ENCODE measurements around the gene ICAM2. TPM values are rescaled to one million over a fixed set of nuclear protein-coding genes. Genes with fewer than 3 reads are reported as not detected.
A peak's percentile ranks its signal among the peaks of the same experiment; 100 is the strongest.

ICAM2 gene
- total RNA-seq, 1 donor = 6.5 TPM

GRCh38 chr17:63988741-63989621 is 31.5 kb downstream of the ICAM2 start:
- Histone ChIP-seq H3K27ac (ENCODE audit: low read depth, low read length) (no peak overlapping the region), H3K4me1 (ENCODE audit: insufficient read depth, low read length) (peaks cover 12% of the 10 kb centered on the region), H3K36me3 (ENCODE audit: insufficient read depth, low read length) (no peaks in the 10 kb centered on the region), H2AFZ (ENCODE audit: low read length) (no peak overlapping the region), H4K20me1 (ENCODE audit: insufficient read depth, low read length) (no peaks in the 10 kb centered on the region), H3K79me2 (ENCODE audit: insufficient read depth, low read length) (no peaks in the 10 kb centered on the region), H3K4me3 (ENCODE audit: insufficient read depth, low read length) (no peak overlapping the region), H3K9me3 (ENCODE audit: low read depth, low read length) (no peaks in the 10 kb centered on the region), H3K27me3 (ENCODE audit: insufficient read depth, low read length) (peaks cover 37% of the 10 kb centered on the region), H3K4me2 (ENCODE audit: insufficient read depth, low read length) (no peak overlapping the region)
- peak; percentile 75 for DNase-seq (ENCODE audit: insufficient read length, low spot score, missing footprints)
- TF ChIP-seq CTCF (IDR thresholded peaks at IDR 0.05; ENCODE audit: extremely low read depth, low read depth, low read length) = no peak

- Histone ChIP-seq H2AFZ (ENCODE audit: low read length) (no peak overlapping the region), H3K79me2 (ENCODE audit: insufficient read depth, low read length) (no peaks in the 10 kb centered on the region), H3K36me3 (ENCODE audit: insufficient read depth, low read length) (no peaks in the 10 kb centered on the region), H3K4me1 (ENCODE audit: insufficient read depth, low read length) (peaks cover 12% of the 10 kb centered on the region), H3K4me2 (ENCODE audit: insufficient read depth, low read length) (no peak overlapping the region), H3K4me3 (ENCODE audit: insufficient read depth, low read length) (no peak overlapping the region), H4K20me1 (ENCODE audit: insufficient read depth, low read length) (no peaks in the 10 kb centered on the region), H3K9me3 (ENCODE audit: low read depth, low read length) (no peaks in the 10 kb centered on the region), H3K27me3 (ENCODE audit: insufficient read depth, low read length) (peaks cover 30% of the 10 kb centered on the region), H3K27ac (ENCODE audit: low read depth, low read length) (no peak overlapping the region)
- DNase-seq (ENCODE audit: insufficient read length, low spot score, missing footprints) = no peak
- TF ChIP-seq CTCF (IDR thresholded peaks at IDR 0.05; ENCODE audit: extremely low read depth, low read depth, low read length) = no peak
Observed at GRCh38 chr17:63988127-63988478, 32.3 kb downstream of the ICAM2 start.

- no peaks in the 10 kb centered on the region for H3K79me2 ChIP-seq (ENCODE audit: insufficient read depth, low read length)
- TF ChIP-seq CTCF (IDR thresholded peaks at IDR 0.05; ENCODE audit: extremely low read depth, low read depth, low read length) = no peak
- peak; percentile 41 for DNase-seq (ENCODE audit: insufficient read length, low spot score, missing footprints)
Observed at GRCh38 chr17:63987221-63988126, 33.0 kb downstream of the ICAM2 start.

GRCh38 chr17:63986821-63987220 is 33.6 kb downstream of the ICAM2 start:
- H3K4me1 ChIP-seq (ENCODE audit: insufficient read depth, low read length) = peaks cover 12% of the 10 kb centered on the region

More at GRCh38 chr17:63987221-63988126, 33.0 kb downstream of the ICAM2 start:
- peaks cover 26% of the 10 kb centered on the region for H3K27me3 ChIP-seq (ENCODE audit: insufficient read depth, low read length)
- no peak overlapping the region for H3K4me2 ChIP-seq (ENCODE audit: insufficient read depth, low read length)
- H3K9me3 ChIP-seq (ENCODE audit: low read depth, low read length) = no peaks in the 10 kb centered on the region
- H2AFZ ChIP-seq (ENCODE audit: low read length) = no peak overlapping the region
- no peak overlapping the region for H3K4me3 ChIP-seq (ENCODE audit: insufficient read depth, low read length)
- H3K36me3 ChIP-seq (ENCODE audit: insufficient read depth, low read length) = no peaks in the 10 kb centered on the region
- H4K20me1 ChIP-seq (ENCODE audit: insufficient read depth, low read length) = no peaks in the 10 kb centered on the region
- H3K27ac ChIP-seq (ENCODE audit: low read depth, low read length) = no peak overlapping the region
- peaks cover 12% of the 10 kb centered on the region for H3K4me1 ChIP-seq (ENCODE audit: insufficient read depth, low read length)

More at GRCh38 chr17:63986821-63987220, 33.6 kb downstream of the ICAM2 start:
- H2AFZ ChIP-seq (ENCODE audit: low read length) = no peak overlapping the region
- no peak overlapping the region for H3K27ac ChIP-seq (ENCODE audit: low read depth, low read length)
- peaks cover 1% of the 10 kb centered on the region for H3K9me3 ChIP-seq (ENCODE audit: low read depth, low read length)
- no peaks in the 10 kb centered on the region for H3K79me2 ChIP-seq (ENCODE audit: insufficient read depth, low read length)
- H3K36me3 ChIP-seq (ENCODE audit: insufficient read depth, low read length) = no peaks in the 10 kb centered on the region
- H4K20me1 ChIP-seq (ENCODE audit: insufficient read depth, low read length) = no peaks in the 10 kb centered on the region
- no peak for TF ChIP-seq CTCF (IDR thresholded peaks at IDR 0.05; ENCODE audit: extremely low read depth, low read depth, low read length)
- peak; percentile 34 for DNase-seq (ENCODE audit: insufficient read length, low spot score, missing footprints)
- H3K4me2 ChIP-seq (ENCODE audit: insufficient read depth, low read length) = no peak overlapping the region
- H3K4me3 ChIP-seq (ENCODE audit: insufficient read depth, low read length) = no peak overlapping the region
- peaks cover 20% of the 10 kb centered on the region for H3K27me3 ChIP-seq (ENCODE audit: insufficient read depth, low read length)

Data from osteoblast (primary cell).